ENCODE data around the gene MTMR10.

MTMR10 gene

DNA sequence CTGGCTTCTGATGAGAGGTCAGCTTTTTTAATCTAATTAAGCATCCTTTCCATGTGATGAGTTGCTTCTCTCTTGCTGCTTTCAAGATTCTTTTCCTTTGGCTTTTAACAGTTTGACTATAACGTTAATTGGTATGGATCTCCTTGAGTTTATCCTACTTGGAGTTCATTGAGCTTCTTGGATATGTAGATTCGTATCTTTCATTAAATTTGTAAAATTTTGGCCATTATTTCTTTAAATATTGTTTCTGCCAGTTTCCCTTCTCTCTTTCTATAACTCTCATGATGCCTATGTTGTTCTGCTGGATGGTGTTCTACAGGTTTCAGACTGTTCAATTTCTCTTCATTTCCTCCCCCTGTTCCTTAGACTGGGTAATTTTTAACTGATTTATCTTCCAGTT lies 21.0 kb upstream of the MTMR10 start:
- no peak for DNase-seq (ENCODE audit: low read depth in 2 of 2)

DNA sequence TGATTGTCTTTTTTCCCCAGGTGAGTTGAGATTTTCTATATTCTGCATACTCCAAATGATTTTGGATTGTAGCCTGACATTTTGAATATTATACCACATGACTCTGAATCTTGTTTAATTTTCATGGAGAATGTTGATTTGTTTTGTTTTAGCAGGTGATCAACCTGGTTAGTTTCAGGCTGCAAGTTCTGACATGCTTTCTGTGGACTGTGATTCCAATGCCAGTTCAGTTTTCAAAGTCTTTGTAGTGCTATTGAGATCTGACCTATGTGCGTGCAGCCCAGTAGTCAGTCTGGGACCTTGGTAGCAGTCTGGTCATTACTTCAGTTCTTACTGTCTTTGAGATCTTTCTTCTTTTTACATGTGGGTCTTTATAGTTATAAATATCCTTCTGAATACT lies 18.6 kb upstream of the MTMR10 start:
- no peak for DNase-seq (ENCODE audit: low read depth in 2 of 2)

DNA sequence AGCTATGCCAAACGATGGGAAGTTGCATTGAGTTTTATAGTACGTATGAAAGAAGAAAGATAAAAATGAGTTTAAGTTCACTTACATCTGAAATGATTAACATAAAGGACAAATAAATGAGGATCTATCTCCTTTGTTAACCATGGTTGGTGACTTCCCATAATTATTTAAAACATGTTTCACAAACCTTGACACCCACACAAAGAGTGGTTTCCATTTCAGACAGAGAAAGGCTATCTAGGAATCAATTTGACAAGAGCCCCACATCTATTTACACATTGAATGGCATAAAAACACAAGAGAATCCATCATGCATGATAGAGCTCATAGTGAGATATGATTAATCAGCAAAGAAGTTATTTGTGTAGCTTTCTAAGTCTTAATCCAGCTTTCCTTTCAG lies 14.2 kb upstream of the MTMR10 start:
- DNase-seq (ENCODE audit: low read depth in 2 of 2): no peak

DNA sequence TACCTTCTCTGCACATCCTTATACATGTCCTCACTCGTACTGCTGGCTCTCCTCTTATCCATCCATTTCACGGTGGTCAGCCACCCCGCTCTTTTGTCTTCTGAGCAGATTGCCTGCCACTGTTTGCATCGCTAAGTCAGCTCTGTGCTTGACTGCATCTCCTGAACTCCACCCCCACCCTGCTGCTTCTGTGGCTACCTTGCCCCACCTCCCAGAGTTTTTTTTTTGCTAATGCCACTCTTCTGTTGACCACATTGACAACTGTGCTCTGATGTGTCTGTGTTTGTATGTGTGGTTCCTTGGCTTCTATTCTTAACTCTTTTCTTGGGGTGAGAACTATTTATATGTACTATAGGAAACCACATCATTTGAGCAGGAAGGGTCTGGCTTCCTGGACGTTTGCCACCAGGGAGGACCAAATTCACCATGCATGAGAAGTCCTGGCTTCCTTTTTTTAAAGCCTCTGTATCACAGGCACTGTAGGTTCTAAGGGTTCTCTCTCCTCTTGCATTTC lies 12.8 kb upstream of the MTMR10 start:
- DNase-seq (ENCODE audit: low read depth in 2 of 2): no peak

DNA sequence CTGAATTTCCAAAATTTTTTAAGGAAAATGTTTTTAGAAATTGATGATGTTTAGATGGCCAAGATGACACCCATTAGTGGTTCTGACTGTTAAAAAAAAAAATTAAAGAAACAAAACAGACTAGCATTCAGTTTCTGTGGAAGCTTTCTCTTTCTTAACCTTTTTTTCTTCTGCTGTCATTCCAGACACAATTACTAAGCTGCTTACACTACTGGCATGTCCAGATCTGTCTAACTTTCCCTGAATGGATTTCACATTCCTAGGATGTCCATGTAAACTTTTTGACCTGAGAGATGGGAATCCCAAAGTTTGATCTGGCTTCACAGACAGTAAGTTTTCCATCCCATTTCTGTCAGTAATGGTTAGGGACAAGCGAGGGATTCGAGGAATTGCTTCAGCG lies 10.3 kb upstream of the MTMR10 start:
- no peak for DNase-seq (ENCODE audit: low read depth in 2 of 2)

DNA sequence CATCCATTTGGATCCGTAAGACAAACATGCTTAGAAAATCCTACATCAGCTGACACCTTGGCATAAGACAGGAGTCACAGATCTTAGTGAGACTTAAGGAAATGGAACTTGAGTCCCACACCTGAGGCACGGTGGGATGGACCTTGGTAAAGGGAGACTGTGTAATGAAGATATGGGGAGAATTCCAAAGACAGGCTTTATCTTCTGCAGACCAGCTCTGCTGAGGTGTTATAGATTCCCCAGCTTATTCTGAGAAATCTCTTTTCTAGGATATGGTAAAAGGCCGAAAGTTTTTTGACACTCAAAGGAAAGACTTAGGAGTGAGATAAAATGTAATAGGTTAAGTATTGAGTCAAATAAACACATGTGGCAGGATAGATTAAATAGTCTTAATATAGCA lies 8.3 kb upstream of the MTMR10 start:
- DNase-seq (ENCODE audit: low read depth in 2 of 2): no peak

DNA sequence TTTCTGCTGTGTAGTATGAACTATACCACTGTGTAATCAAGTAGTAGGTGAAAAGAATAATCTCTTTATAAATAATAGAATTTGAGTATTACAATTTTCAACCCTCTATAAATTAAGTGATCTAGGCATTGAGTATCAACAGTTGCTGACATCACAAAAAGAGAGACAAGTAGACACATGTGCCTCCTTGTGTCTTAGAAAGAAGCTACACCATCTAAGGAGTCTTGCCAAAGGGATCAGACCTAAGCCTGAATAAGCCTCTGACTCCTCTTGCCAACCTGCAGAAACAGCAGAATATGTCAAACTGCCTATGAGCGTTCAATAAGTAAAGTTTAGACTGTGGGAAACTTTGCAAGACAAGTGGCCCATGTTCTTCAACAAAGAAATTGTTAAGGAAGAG lies 5.8 kb upstream of the MTMR10 start:
- no peak for DNase-seq (ENCODE audit: low read depth in 2 of 2)

DNA sequence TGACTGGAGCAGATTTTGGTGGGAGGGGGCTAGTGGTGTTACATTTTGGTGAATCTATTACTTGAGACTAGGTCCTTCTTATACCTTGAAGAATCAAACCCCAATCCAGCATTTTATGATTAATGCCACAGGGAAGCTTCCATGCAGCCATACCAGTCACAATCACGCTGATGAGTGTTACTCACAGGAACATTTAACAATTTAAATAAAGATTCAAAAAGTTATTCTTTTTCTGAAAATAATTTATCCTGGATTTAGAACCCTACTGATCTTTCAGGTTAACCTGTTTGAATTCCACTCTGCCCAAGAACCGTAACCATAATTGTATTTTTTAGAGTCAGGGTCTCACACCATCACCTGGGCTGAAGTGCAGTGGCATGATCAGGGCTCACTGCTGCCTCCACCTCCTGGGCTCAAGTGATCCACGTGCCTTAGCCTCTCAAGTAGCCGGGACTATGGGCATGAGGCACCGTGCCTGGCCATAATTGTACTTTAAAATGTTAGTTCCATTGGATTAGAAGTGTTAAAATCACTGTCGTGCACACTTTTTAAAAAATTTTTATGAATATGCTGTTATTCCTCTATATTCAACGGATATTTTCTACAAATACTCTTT lies 929 bp upstream of the MTMR10 start:
- no peak for DNase-seq (ENCODE audit: low read depth in 2 of 2)

DNA sequence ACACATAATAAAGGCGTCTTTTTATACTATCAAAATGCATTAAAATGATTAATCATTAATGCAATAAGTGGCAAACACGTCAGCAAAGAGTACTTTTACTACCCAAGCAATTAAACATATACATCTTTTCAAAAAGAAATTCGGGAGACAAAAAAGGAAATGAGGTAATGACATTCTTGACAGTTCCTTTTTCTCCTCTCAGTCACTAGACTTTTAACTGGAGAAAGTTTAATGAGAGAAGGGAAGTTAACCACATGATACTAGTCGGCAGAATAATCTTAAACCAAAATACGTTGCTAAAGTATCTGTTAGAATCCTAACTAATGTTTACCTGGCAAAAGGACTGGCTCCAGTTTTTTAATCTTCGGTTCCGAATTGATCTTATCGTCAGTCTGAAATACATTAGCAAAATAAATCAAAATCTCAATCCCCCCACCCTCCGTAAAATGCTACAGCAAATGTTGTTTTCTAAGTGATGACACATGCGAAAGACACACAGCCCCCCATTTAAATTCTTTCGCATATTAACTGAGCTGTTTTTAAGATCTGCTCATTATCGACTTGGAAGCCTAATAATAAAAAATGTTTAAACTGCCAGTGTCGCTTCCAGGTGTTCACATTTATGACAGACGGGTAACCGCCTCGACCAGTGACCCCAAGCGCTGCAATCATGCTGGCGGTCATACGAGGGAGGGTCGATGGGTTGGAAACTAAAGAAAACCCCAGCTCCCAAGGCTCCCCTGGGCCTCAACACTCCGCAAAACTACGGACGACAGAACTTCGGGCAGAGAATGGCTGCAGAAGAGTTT lies 778 bp downstream of the MTMR10 start:
- DNase-seq (ENCODE audit: low read depth in 2 of 2): no peak

DNA sequence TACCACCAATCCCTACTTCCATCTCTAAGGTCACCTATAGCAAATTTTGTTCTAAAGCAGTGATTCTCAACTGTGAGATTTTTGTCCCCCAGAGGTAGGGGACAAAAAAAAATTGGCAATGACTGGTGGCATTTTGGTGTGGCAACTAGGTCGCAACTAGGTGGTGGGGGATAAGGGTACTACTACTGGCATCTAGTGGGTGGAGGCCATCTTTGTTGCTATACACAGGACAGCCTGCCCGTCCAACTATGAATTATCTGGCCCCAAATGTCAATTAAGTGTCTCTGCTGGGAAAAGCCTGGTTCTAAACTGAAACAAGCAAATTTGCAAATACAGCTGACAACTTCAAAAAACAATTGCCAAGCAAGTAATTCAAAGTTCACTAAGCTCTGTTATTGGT lies 1.4 kb downstream of the MTMR10 start:
- DNase-seq (ENCODE audit: low read depth in 2 of 2): no peak

DNA sequence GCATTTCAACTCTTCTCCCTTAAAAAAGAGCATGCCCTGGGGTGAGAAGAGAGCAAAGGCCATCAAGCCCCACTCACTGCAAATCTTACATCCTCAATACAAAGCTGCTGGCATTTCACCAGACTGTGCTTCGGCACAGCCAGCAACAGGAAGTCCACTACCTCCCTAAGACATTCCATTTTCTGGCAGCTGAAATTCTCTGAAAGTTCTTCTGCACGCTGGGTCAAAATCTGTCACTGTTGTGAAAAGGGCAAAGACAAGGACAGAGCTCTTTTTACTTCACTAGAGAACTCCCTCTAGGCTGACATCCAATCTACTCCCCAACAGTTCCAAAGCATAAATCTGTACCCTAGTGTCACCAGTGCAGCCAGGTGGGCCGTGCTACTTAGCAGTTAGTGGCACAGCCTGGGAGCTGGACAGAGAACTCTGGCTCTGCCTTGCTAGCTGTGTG lies 6.3 kb downstream of the MTMR10 start:
- DNase-seq (ENCODE audit: low read depth in 2 of 2): no peak

DNA sequence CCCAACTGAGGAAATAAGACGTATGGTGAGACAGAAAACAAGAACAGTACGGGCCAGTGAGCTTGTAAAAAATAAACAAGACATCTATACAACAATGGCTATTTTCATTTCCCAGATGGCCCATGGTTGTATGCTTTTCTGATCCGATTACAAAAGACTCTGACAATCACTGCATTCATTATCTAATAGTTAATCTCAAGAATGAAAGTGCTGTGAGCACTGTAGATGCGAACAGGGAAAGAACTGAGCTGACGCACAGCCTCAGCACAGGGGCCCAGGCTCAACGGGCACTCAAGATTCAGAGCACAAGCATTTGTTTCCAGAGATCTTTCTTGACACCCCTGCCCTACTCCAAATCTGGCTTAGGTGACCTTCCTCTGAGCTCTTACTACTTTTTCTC lies 6.9 kb downstream of the MTMR10 start:
- DNase-seq (ENCODE audit: low read depth in 2 of 2): no peak

DNA sequence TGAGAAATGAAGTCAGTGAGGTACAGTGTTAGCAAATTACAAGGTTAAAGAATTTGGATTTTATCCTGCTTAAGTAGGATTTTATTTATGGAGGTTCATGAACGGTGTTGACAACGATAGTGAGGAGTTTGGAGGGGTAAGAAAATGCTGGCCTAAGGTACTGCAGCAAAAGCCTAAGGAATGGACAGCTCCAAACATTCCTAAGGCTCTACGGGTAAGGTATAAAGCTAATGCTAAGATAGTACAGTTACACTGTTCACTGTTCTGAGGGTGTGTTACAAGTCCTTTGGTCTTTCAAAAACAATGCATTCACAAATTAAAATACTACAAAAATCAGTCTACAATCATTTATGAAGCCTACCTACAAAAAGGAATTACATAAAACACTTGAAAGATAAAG lies 7.3 kb downstream of the MTMR10 start:
- DNase-seq (ENCODE audit: low read depth in 2 of 2): no peak

DNA sequence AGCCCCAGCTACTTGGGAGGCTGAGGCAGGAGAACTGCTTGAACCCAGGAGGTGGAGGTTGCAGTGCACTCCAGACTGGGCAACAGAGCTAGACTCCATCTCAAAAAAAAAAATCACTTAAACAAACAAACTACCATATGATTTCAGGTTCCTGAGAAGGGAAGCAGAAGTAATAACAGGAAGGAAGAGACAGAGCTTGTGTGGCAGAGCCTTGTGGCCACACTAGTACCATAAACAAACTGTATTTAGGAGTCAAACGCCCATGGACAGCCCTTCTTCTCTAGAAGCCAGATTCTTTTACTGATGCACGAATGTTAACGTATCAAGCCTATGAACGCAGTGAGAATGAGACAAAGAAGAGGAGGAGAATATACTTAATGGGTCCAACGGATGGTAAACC lies 12.0 kb downstream of the MTMR10 start:
- no peak for DNase-seq (ENCODE audit: low read depth in 2 of 2)

DNA sequence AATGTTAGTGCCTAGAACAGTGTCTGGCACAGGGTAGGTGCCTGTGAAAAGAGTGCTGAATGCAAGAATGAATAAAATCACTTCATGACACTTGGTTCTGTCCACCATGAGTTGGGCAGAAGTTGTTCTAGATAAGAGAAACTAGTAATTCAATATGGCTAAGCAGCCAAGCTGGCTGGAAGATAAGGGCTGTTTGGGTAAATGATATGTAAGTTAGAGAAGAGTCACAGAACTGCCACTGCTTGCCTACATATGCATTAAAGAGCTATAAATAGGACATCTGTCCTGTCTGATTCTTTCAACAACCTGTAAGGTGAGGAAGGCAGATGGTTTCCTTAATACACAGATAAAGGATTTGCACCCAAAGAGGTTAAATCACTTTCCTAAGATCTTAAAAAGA lies 13.1 kb downstream of the MTMR10 start:
- no peak for DNase-seq (ENCODE audit: low read depth in 2 of 2)

DNA sequence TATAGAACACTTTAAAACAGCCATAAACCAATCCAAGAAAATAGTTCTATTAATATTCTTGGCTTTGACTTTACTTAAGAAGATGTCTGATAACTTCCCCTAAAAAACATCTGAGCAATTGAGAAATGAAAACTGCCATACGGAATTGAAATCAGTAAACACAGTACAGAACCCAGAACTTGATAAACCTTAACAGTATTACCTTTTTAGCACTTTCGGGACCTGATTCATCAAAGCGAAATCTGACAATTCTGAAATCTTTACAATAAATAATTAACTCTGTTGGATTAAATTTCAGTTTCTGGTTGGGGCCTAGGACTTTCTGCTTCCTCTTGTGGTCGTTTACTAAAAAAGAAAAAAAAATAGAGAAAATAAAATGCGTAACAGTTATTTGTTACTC lies 17.3 kb downstream of the MTMR10 start:
- DNase-seq (ENCODE audit: low read depth in 2 of 2): no peak

DNA sequence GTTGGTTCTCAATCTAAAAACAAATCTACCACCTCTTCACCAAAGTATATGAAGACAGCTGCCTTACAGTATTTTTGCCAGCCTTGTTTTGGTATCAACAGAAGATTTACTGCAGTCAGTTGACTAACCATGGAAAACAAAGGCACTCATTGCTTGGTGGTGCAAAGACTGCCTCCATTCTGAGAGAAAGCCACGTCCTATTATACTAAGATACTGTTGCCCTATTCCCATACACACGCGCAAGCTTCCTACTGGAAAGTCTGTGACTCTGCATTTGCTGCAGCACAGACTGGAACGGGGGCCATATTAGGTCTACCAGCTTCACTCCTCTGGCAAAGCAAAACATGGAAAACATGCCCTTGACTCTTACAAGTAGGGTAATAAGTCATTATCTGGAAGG lies 18.0 kb downstream of the MTMR10 start:
- no peak for DNase-seq (ENCODE audit: low read depth in 2 of 2)

DNA sequence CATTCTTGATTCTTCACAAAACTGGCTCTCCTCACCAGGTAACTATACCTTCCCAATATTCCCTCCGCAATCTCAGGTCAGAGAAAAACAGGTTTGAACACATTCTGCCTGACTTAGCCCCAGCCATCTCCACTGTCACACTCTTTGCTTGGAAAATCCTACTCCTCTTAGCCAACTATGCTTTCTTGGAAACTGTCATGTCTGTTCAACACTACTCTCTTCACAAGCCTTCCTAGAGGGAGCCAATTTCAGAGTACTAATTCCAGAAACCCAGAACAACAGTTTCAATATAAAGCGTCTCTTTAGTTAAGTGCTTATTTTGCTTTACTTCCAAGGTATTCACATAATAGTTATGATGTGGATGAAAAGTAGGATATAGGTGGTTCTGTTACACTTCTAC lies 21.7 kb downstream of the MTMR10 start:
- no peak for DNase-seq (ENCODE audit: low read depth in 2 of 2)

DNA sequence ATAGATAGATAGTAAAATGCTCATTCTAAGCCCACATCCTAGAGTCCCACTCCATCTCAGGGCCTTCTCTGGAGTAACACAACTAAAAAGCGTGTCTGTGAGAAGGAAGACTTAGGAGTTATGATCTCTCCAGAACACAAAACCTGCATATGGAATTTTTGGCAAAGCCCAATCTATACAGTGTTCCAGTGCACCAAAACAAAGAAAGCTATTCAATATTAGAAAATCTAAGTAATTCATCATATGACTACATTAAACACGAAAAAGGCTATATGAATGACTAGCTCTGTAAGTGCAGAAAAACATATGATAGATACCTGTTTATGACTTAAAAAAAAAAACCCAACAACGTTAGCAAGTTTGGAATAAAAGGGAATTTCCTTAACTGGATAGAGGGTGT lies 27.7 kb downstream of the MTMR10 start:
- no peak for DNase-seq (ENCODE audit: low read depth in 2 of 2)

DNA sequence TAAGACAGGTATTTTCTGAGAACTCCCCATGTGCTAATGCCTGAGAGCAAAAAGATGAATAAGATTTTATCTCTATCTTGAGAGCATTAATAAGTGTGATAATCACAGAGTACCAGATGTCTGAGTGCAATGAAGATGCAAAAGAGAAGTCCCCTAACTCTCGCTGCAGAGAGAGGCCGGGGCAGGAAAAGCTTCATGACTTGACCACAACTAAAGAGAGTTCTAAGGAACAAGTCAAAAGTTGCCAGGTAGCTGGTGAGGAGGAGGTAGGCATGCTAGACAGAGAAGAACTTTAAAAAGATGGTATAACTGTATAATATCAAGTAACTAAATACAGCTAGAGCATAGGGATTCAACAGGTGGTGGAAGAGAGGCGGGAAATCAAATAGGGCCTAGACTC lies 28.8 kb downstream of the MTMR10 start:
- DNase-seq (ENCODE audit: low read depth in 2 of 2): no peak

DNA sequence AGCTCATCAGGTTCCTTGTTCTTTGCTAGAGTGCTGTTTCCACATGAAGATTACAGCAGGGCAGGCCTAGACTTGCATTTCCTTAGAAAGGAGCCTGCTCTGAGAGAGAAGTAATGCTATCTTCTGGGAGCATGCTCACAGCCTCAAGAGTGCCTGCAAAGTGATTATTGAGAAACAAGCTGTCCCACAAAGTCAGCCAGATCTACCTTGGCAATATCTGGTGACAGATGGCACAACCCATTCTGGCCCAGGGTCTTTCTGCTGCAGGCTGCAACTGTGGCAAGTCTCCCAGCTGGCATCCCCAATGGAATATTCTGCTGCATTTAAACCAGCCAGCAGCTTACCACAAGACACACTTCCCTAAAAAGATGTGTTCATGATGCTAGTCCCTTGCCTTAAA lies 29.3 kb downstream of the MTMR10 start:
- DNase-seq (ENCODE audit: low read depth in 2 of 2): no peak

DNA sequence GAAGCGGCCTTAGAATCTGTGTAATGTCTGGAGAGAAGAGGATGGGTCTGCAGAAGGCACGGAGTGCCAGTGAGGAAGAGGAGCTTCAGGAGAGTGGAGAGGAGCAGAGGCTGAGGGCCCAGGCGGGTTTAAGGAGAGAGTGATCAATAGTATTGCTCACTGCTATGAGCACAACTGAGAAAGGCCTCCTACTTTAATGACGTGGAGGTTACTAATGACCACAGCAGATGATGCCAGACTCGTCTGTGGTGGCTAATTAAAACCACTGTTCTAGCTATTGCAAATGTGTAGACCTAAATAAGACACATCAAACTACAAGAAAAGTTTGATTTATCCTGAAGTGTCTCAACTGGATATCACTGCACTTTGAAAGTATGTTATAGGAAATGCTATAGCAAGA lies 33.2 kb downstream of the MTMR10 start:
- no peak for DNase-seq (ENCODE audit: low read depth in 2 of 2)

All from fibroblast of skin of left biceps (primary cell).